GM12892 (cell line): ENCODE results near the gene NUAK1.
"Not testable (repeated sequence)": the region's sequence is repeated elsewhere in the genome, so short reads cannot be mapped to it uniquely, and the experiment has no call there.

Experiments
- DNase-seq: peaks from one replicate; pipeline ENCODE4 v3.0.0; 2011; ENCODE audit not compliant: insufficient read length
- FAIRE-seq: peaks from 2 replicates; lab custom pipeline; 2011; peaks lifted over from hg19 to GRCh38; lab: Jason Lieb, UNC
- POLR2A ChIP-seq: IDR thresholded peaks from 2 replicates; pipeline ENCODE4 v1.6.1; 2011; ENCODE audit warnings: low read depth, low read length, control low read depth
- POLR2AphosphoS5 ChIP-seq: IDR thresholded peaks from 2 replicates; pipeline ENCODE4 v1.6.1; 2011; ENCODE audit warnings: low read depth, low read length, control low read depth
- TAF1 ChIP-seq: IDR thresholded peaks from 2 replicates; pipeline ENCODE4 v1.6.1; 2011; ENCODE audit warnings: low read depth, mild to moderate bottlenecking, control low read depth, low read length, borderline replicate concordance

The NUAK1 gene

GRCh38 chr12:106029532-106029931 lies 109.2 kb downstream of the NUAK1 start:
- no peak for TF ChIP-seq POLR2AphosphoS5
- no peak for TF ChIP-seq POLR2A
- TF ChIP-seq TAF1 = no peak
- DNase-seq (no peak), FAIRE-seq (no peak)

DNA sequence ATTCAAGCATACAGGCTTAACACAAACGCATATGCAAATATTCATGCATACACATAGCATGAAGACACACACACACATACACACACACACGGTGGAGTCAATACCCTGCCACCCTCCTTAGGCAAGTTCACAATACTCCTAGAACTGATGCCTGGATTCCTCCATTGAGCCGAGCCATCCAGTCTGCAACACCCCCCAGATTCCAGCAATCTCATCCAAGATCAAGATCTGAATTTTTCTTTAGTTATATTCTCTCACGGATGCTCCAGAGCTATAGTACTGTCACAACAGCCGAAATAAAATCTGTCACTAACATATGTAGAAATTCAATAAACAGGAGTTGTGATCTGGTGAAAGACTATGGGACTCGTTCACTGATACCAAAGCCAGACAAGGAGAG lies 110.8 kb downstream of the NUAK1 start:
- TF ChIP-seq POLR2AphosphoS5 = no peak
- TF ChIP-seq POLR2A = no peak
- TF ChIP-seq TAF1 = no peak
- no peak for DNase-seq
- no peak for FAIRE-seq

DNA sequence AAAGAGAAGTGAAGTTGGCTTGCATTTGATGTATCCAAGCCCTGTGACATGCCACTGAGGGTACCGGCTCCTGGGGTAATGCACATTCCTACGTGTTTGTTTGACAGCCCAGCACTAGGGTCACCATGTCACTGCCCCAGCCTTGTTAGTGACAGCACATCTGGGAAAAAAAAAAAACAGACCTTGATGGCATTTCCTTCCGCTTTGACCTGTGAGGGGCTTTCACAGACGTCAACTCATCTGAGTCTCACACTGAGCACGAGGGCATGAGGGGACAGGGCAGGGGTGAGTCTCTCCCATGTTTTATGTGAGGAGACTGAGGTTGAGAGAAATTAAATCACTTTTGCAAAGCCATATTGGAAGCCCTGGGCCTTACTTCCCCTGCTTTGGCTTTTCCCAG lies 111.5 kb downstream of the NUAK1 start:
- DNase-seq = no peak
- FAIRE-seq = no peak
- no peak for TF ChIP-seq POLR2AphosphoS5
- TF ChIP-seq POLR2A = no peak
- TF ChIP-seq TAF1 = no peak

DNA sequence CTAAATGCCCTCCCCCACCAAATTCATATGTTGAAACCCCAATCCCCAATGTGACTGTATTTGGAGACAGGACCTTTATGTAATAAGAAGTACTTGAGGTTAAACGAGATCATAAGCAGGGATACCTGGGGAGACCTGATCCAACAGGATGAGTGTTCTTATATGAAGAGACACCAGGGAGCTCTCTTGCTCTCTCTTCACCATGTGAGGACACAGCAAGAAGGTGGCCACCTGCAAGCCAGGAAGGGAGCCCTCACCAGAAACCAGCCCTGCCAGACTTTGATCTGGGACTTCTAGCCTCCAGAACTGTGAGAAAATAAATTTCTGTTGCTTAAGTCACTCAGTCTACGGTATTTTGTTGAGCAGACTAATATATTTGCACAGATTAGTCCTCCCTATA lies 113.6 kb downstream of the NUAK1 start:
- TF ChIP-seq TAF1 (no peak), POLR2AphosphoS5 (no peak), POLR2A (no peak)
- no peak for FAIRE-seq
- DNase-seq = no peak

- no peak for TF ChIP-seq POLR2AphosphoS5
- TF ChIP-seq TAF1 = no peak
- no peak for TF ChIP-seq POLR2A
- no peak for FAIRE-seq
These were observed 115.7 kb downstream of the NUAK1 start for GRCh38 chr12:106023039-106023438.

GRCh38 chr12:106022568-106023012 lies 116.2 kb downstream of the NUAK1 start:
- TF ChIP-seq TAF1 (no peak), POLR2A (no peak), POLR2AphosphoS5 (no peak)
- FAIRE-seq = no peak
- DNase-seq = no peak

More at GRCh38 chr12:106023039-106023438, 115.7 kb downstream of the NUAK1 start:
- no peak for DNase-seq

DNA sequence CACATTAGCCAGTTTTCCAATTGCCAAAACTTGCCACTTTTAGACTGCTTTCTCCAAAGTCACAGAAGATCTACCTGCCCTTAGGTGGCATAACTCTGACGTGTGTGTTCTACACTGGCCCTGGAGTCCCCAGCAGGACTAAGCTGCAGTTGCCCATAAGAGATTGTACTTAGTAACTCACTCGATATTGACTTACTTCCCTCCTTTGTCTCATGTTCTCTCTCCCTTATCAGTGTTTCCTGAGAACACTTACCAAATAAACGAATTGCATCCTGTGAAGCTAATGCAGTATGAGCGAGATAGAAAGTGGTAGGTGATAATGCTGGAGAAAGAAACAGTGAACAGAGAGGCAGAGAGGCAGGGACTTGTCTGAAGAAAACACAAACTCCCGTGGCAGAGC lies 117.2 kb downstream of the NUAK1 start:
- FAIRE-seq = no peak
- TF ChIP-seq TAF1 (no peak), POLR2A (no peak), POLR2AphosphoS5 (no peak)
- DNase-seq = no peak

- FAIRE-seq = no peak
- TF ChIP-seq TAF1 (no peak), POLR2AphosphoS5 (no peak)
- DNase-seq = no peak
These were observed 118.0 kb downstream of the NUAK1 start for GRCh38 chr12:106020736-106021135.

GRCh38 chr12:106019144-106019543 lies 119.6 kb downstream of the NUAK1 start:
- FAIRE-seq (no peak), DNase-seq (no peak)
- TF ChIP-seq TAF1 = no peak
- TF ChIP-seq POLR2A = no peak
- no peak for TF ChIP-seq POLR2AphosphoS5

GRCh38 chr12:106018286-106018685 lies 120.5 kb downstream of the NUAK1 start:
- DNase-seq (no peak), FAIRE-seq (no peak)
- no peak for TF ChIP-seq POLR2AphosphoS5
- TF ChIP-seq POLR2A = no peak
- no peak for TF ChIP-seq TAF1

DNA sequence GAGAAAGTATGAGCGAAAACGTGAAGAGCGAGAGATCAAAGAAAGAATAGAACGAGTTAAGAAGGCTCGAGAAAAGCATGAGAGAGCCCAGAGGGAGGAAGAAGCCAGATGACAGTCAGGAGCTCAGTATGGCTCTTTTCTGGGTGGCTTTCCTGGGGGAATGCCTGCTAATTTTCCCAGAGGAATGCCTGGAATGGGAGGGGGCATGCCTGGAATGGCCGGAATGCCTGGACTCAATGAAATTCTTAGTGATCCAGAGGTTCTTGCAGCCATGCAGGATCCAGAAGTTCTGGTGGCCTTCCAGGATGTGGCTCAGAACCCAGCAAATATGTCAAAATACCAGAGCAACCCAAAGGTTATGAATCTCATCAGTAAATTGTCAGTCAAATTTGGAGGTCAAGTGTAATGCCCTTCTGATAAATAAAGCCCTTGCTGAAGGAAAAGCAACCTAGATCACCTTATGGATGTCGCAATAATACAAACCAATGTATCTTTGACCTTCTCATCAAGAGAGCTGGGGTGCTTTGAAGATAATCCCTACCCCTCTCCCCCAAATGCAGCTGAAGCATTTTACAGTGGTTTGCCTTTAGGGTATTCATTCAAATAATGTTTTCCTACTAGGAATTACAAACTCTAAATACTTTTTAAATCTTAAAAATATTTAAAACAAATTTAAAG lies 122.0 kb downstream of the NUAK1 start:
- DNase-seq, FAIRE-seq: not testable (repeated sequence)

DNA sequence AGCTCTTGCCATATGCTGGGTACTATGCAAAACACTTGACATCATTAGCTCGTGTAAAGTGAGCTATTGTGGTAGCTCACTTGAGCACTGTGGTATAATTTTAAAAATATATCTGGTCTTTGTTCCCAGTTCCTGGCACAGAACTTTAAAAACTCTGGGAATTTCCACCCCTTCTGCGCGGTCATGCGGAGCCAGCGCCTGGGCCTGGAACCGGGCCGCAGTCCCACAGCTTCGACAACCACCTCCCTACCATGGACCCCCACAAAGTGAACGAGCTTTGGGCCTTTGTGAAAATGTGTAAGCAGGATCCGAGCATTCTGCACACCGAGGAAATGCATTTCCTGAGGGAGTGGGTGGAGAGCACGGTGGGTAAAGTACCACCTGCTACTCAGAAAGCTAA lies 123.1 kb downstream of the NUAK1 start:
- TF ChIP-seq TAF1 (no peak), POLR2A (no peak)
- no peak for FAIRE-seq
- no peak for DNase-seq

GRCh38 chr12:106013941-106014340 lies 124.8 kb downstream of the NUAK1 start:
- FAIRE-seq (no peak), DNase-seq (no peak)
- TF ChIP-seq TAF1 (no peak), POLR2AphosphoS5 (no peak), POLR2A (no peak)
